ENCODE measurements around the gene LILRB5. TPM values are rescaled to one million over a fixed set of nuclear protein-coding genes. Genes with fewer than 3 reads are reported as not detected.

The LILRB5 gene
- total and polyA plus RNA-seq, 9 of the 15 experiments (the other 6 are each of a cell fraction or from before 2014, with no cell fraction given) = not detected

- ATAC-seq (peak; percentile 2), DNase-seq (ENCODE audit: extremely low read depth in 1 of 4, low spot score in 3 of 4) (peak in 1 of 4 experiments; percentile 51), FAIRE-seq (no peak)
- Histone ChIP-seq H3K27me3 (ENCODE audit: control insufficient read depth in 2 of 2, insufficient read depth in 2 of 2, low read length in 2 of 2) (no peaks in the 10 kb centered on the region), H3K79me2 (ENCODE audit: control insufficient read depth, insufficient read depth, low read length) (peaks cover 70% of the 10 kb centered on the region), H3K27ac (ENCODE audit: extremely low read depth, low read depth, low read length) (peak overlapping the region; percentile 89), H4K20me1 (replicated peaks; ENCODE audit: control insufficient read depth, insufficient read depth, low read length) (peaks cover 70% of the 10 kb centered on the region), H3K4me1 (replicated peaks in 1 of 2; ENCODE audit: control insufficient read depth in 2 of 2, insufficient read depth in 2 of 2, low read length in 2 of 2) (peaks cover 72 to 73% of the 10 kb centered on the region in 2 experiments), H3K4me3 (no peak overlapping the region), H3K9ac (ENCODE audit: insufficient read depth in 1 of 2, low read depth in 2 of 2, low read length in 2 of 2) (peak overlapping the region; percentile 66 to 86), H3K36me3 (ENCODE audit: control insufficient read depth, insufficient read depth, low read length) (peaks cover 62% of the 10 kb centered on the region), H2AFZ (ENCODE audit: low read depth, low read length) (no peak overlapping the region), H3K9me3 (replicated peaks; ENCODE audit: control insufficient read depth, insufficient read depth, low read depth, low read length) (no peaks in the 10 kb centered on the region), H3K4me2 (ENCODE audit: insufficient read depth, low read length) (peak overlapping the region; percentile 89; the same call in 1 of the 2 replicates), H3K9me1 (ENCODE audit: control insufficient read depth, insufficient read depth, low read length) (peaks cover 23% of the 10 kb centered on the region)
- WGBS (ENCODE audit: insufficient coverage, low coverage, missing lambda C conversion rate) = 42% methylated on average over 8 of the region's 8 CpGs
- CTCF ChIA-PET (ENCODE audit: low intra/inter-chr PET ratio) = no interaction called here
- POLR2A ChIA-PET = interaction anchor here (0.8 to 7.0 kb wide), 7 partner anchors 8 to 72 kb away, joined by 3 to 66 read pairs (median 5); partner anchors contain the start of genes CNOT3, MBOAT7, RPS9 and TSEN34
- intact Hi-C loops (cut with micrococcal nuclease) (loop anchor here (2.0 kb wide), 1 partner anchor 20 kb away; the partner anchor contains the start of gene MBOAT7), in situ Hi-C loops (cut with MboI) (no loop called here)
- BruUV-seq (replicated peaks) = no TSS peak
- no peak for TF ChIP-seq ZFP36 (IDR thresholded peaks at IDR 0.05; ENCODE audit: low read depth, low read length, partially characterized antibody)
- TF ChIP-seq FUS (optimal IDR thresholded peaks at IDR 0.05; ENCODE audit: low read depth, low read length) = peak; percentile 40
- no peak for TF ChIP-seq TARDBP (IDR thresholded peaks at IDR 0.05)
- TF ChIP-seq MTA3 (IDR thresholded peaks at IDR 0.05; ENCODE audit: borderline replicate concordance) = no peak
- TF ChIP-seq BDP1 (IDR thresholded peaks at IDR 0.05; ENCODE audit: insufficient read depth, insufficient read length) = no peak
- TF ChIP-seq PTBP1 (IDR thresholded peaks at IDR 0.05; ENCODE audit: low read depth, low read length) = 0 out of 2 replicates have a peak, but pooled peaks have one; percentile 30
- TF ChIP-seq SP2 (IDR thresholded peaks at IDR 0.05; ENCODE audit: extremely low read depth, low read depth, low read length, poor library complexity, severe bottlenecking) = no peak
- 0 out of 2 replicates have a peak, but pooled peaks have one; percentile 5 for TF ChIP-seq ETS1 (conservative IDR thresholded peaks at IDR 0.05; ENCODE audit: control insufficient read depth, low read depth, low read length)
- TF ChIP-seq ZNF778 (CRISPR knock-in tag; IDR thresholded peaks at IDR 0.05) = no peak
- TF ChIP-seq PCBP1 (IDR thresholded peaks at IDR 0.05; ENCODE audit: low read depth, low read length, poor library complexity, severe bottlenecking) = no peak
- no peak for TF ChIP-seq RNF2 (IDR thresholded peaks at IDR 0.05)
- no peak for TF ChIP-seq HMG20A (CRISPR knock-in tag; conservative IDR thresholded peaks at IDR 0.05)
- TF ChIP-seq NUFIP1 (IDR thresholded peaks at IDR 0.05; ENCODE audit: partially characterized antibody) = no peak
- TF ChIP-seq ZBTB5 (IDR thresholded peaks at IDR 0.05) = no peak
- no peak for TF ChIP-seq ZNF740 (CRISPR knock-in tag; IDR thresholded peaks at IDR 0.05)
- no peak for TF ChIP-seq ZNF740 (tag; IDR thresholded peaks at IDR 0.05)
- TF ChIP-seq ZNF431 (CRISPR knock-in tag; IDR thresholded peaks at IDR 0.05) = no peak
- no peak for TF ChIP-seq ZNF347 (CRISPR knock-in tag; IDR thresholded peaks at IDR 0.05; ENCODE audit: low read depth)
- TF ChIP-seq, protein P1, sequence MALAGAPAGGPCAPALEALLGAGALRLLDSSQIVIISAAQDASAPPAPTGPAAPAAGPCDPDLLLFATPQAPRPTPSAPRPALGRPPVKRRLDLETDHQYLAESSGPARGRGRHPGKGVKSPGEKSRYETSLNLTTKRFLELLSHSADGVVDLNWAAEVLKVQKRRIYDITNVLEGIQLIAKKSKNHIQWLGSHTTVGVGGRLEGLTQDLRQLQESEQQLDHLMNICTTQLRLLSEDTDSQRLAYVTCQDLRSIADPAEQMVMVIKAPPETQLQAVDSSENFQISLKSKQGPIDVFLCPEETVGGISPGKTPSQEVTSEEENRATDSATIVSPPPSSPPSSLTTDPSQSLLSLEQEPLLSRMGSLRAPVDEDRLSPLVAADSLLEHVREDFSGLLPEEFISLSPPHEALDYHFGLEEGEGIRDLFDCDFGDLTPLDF (CRISPR knock-in tag; IDR thresholded peaks at IDR 0.05) = peak; percentile 7; the same call in 1 of the 2 replicates
- no peak for TF ChIP-seq SRSF3 (IDR thresholded peaks at IDR 0.05; ENCODE audit: insufficient read depth, low read length)
Measured at GRCh38 chr19:54208784-54209057, 48.4 kb downstream of the LILRB5 start.
